HG03066 (cell line): ENCODE measurements around the gene RAB11FIP5.
"Not testable (repeated sequence)": the region's sequence is repeated elsewhere in the genome, so short reads cannot be mapped to it uniquely, and the experiment has no call there.

ENCODE experiments used
- ATAC-seq: cut with Tn5 transposase; IDR thresholded peaks from one replicate; pipeline ENCODE4 v1.9.1; 2021; ENCODE audit warnings: low read depth; ENCODE audit not compliant: unreplicated experiment

Gene RAB11FIP5

DNA sequence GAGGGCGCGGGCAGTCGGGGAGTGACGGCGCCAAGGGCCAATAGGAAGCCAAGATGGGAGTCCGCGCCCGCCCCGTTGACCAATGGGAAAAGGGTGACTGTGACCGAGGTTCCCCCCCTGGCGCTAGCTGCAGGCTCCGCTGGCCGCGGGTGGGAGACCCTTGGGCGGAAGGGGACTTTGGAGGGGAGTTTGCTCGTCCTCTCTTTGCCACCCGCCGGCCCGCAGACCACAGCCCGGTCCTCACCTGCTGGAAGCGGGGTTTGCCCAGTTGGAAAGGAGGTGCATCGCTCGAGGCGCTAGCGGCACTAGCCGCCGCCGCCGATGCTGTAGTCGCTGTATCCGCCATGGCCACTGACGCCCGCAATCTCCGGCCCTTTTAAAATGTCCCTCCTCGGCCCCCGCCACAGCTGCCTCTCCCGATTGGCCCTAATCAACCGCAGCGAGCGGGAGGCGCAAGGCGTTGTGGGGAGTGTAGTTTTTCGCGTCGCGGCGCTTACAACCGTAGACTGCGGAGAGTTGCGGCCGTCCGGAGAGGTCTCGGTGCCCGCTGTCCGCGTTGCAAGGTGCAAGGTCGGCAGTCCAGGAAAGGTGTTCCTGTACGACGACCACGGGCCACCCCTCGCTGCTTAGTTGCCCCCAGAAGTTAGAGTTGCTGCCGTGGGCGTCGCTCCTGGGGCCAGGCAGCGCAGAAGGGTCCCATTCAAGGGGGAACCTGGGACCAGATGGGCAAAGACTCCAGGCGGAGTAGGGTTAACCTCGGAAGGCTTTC, 41.2 kb downstream of the RAB11FIP5 start, which contains the start of gene SFXN5:
Gene SFXN5 (minus strand): TSS at position 353 of the 769 bp plus-strand sequence. CDS start 7 bp downstream, at position 346.
- ATAC-seq: peak; percentile 88

DNA sequence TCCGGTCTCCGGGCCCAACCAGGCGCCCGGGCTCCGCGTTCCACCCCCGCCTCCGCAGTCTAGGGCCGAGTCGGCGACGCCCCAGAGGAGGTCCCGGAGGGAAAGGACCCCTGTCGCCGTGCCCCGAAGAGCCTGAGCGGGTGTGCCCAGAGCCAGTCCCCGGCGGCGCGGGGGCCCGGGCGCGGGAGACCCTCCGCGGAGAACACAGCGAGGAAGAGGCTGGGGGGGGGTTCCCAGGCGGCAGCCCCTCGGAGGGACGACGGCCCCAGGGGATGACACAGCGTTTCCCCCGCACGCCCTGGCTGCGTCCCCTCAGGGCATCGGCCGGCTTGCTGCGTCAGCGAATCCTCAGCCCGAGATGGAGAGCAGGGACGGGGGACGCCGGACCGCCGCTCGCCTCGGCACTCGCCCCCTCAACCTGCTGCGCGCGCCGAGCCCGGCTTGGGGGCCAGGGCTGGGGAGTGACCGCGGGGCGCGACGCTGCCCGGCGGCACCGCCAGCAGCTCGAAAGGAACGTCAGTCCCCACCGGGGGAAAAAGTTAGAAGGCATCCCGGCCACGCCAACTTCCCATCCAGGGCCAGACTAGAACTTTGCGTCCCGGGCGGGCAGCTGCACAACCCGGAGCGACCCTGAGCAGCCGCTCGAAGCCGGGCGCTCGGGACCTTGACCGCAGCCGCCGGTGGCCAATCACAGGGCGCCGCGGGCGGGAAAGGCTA, 41.9 kb downstream of the RAB11FIP5 start:
- peak; percentile 17 for ATAC-seq

DNA sequence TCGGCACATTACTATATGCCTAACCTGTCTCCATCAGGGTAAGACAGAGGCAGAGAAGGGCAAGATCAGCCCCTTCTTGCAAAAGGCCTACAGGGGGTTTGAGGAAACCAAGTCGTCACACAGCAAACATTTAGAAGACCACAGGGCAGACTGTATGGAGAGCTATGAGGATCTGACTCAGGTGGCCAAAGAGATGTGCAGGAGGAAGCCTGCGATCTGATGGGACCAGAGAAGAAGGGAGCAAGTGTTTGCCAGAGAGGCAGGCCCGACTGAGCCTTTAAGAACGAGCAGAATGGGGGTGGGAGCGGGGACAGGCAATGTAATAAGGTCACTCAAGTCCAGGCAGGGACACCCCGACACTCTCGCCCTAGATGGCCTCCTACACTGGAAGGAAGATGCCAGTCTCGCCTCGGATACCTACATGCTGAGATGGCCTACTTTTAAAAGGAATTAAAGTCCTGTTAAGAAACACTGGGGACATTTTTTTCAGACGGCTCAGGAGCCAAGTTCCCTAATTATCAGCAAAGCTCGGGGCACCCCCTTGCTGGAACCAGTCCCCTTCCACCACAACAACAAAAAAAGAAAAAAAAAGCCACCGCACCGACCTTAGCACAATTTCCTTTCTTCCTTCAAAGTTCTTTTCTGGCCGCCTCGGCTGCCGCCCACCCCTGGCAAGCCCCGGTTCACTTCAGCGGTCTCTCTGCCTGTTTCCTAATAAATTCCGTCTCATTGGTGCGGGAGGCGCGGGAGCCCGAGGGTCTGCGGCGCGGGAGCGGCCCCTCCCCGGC, 42.7 kb downstream of the RAB11FIP5 start:
- no peak for ATAC-seq

GRCh38 chr2:73069041-73069854, 43.5 kb downstream of the RAB11FIP5 start:
- ATAC-seq: no peak

GRCh38 chr2:73068147-73068546, 44.6 kb downstream of the RAB11FIP5 start:
- ATAC-seq: no peak

GRCh38 chr2:73067043-73067442, 45.7 kb downstream of the RAB11FIP5 start:
- ATAC-seq: no peak

DNA sequence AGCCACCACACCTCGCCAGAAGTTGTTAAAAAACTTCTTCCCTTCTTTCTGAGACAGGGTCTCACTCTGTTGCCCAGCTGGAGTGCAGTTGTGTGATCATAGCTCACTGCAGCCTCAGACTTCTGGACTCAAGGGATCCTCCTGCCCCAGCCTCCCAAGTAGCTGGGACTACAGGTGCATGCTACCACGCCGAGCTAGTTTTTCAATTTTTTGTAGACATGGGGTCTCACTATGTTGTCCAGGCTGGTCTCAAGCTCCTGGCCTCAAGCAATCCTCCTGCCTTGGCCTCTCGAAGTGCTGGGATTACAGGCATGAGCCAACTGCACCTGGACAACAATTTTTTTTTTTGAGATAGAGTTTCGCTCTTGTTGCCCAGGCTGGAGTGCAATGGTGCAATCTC, 47.7 kb downstream of the RAB11FIP5 start:
- not testable (repeated sequence) for ATAC-seq

- no peak for ATAC-seq
Observed at GRCh38 chr2:73063909-73064875, 48.6 kb downstream of the RAB11FIP5 start.

DNA sequence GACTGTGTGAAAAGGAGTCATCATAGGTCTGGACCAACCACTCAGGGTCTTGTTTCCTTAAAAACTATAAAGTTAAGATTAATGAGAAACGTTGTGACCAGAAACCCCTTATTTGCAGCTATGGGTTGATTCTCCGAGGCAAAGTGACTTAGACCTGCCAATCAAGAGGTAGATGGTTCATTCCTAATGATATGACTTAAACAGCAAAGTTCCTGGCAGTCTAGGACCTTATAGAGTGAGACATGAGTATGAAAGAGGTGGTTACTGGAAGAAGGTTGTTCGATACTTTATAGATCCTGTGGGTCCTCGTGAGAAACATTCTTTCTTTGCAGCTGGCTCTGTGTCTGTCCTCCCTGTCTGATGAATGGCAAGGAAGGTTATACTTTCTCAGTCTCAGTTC, 49.3 kb downstream of the RAB11FIP5 start:
- no peak for ATAC-seq

- ATAC-seq: no peak
Observed at GRCh38 chr2:73059106-73059505, 53.6 kb downstream of the RAB11FIP5 start.

DNA sequence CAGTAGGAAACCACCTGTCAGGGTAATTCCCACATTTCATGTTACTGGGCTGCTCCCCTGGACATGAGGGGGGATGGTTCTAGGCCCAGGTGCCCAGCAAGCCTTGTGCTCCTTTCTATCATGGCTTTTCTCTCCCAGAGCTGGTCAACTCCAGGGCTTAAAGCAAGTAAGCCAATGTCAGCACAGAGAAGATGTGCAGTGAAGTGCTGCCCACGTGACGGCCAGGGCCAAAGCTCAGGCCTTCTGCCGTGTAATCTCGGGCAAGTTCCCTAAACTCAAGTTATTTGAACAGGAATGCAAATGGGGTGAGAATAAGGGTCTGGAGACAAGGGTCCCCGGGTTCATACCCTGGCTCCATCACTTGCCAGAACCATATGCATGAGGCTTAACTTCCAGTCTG, 57.8 kb downstream of the RAB11FIP5 start:
- no peak for ATAC-seq

- no peak for ATAC-seq
Observed at GRCh38 chr2:73053316-73054114, 59.2 kb downstream of the RAB11FIP5 start.

GRCh38 chr2:73050121-73050545, 62.6 kb downstream of the RAB11FIP5 start:
- no peak for ATAC-seq

DNA sequence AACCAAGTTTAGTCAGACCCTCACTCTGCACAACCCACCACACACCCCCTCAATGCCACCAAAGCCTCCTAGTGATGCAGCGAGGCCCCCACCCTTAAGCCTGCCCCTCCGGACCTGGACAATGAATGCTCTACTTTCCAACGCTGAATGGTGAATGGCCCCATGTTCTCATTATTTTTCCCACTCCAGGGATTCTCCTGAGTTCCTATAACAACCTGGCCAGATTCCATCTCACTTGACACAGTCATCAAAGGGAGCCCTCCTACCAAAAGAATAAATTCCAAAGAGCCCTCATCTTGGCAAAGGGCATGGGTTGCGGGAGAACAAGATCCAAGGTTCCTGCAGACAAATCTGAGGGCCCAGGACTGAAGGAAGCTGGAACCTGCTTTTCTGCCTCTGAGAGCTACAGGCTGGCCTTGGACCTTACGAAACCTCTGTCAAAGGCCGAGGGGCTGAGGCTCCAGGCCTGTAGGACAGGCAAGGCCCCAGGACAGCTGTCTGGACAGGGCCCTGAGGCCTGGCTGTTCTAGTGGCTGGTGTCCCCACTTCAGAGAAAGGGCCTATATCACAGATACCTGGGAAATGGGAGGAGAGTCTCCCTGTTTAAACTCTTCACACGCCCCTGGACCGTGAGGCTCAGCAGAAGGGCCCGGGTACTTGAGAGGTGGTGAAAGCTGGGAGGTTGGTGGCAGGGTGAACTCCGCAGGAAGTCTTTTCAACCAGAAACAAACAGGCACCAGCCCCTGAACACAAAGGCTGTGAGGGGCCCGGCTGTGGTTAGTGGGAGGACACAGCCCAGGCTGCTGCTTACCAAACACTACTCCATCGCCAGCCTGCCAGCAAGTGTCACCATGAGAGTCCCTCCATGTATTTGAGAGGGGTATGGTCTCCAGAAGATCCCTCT, 68.6 kb downstream of the RAB11FIP5 start:
- no peak for ATAC-seq

- no peak for ATAC-seq
Observed at GRCh38 chr2:73043276-73043675, 69.5 kb downstream of the RAB11FIP5 start.

GRCh38 chr2:73037947-73038585, 74.7 kb downstream of the RAB11FIP5 start:
- ATAC-seq: no peak

DNA sequence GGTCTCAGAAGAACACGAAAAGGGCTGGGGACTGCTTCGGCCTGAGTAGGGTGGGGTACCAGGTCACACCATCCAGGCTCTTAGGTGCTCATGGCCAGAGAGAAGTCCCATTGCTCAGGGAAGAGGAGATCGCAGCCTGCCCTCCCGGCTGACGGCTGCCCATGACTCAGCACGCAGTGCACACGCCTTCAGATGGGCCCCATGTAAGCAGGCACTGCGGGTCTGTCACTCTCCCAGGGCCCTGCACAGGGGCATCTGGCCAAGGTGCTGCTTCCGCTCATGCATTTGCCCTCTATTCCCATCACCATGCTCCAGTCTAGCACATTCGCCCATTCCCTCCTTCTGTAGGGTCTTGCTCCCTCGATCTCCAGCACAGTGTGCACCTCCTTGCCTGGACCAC, 76.0 kb downstream of the RAB11FIP5 start:
- ATAC-seq: no peak
